UCSD-AML1 (cell line): ENCODE results near the gene BLOC1S4.
"Not testable (repeated sequence)": the region's sequence is repeated elsewhere in the genome, so short reads cannot be mapped to it uniquely, and the experiment has no call there.

Source experiments
- DNase-seq: peaks from one replicate; lab custom pipeline; 2025; ENCODE audit not compliant: unreplicated experiment; lab: John Stamatoyannopoulos, UW

BLOC1S4 gene

GRCh38 chr4:6734165-6734786 lies 18.3 kb downstream of the BLOC1S4 start:
- DNase-seq = no peak

- no peak for DNase-seq
Observed at GRCh38 chr4:6739920-6740319, 23.9 kb downstream of the BLOC1S4 start.

GRCh38 chr4:6740347-6740746 lies 24.4 kb downstream of the BLOC1S4 start:
- no peak for DNase-seq

GRCh38 chr4:6742507-6742906 lies 26.5 kb downstream of the BLOC1S4 start:
- DNase-seq = no peak

GRCh38 chr4:6742989-6743388 lies 27.0 kb downstream of the BLOC1S4 start:
- no peak for DNase-seq

- no peak for DNase-seq
Observed at GRCh38 chr4:6746721-6747293, 30.8 kb downstream of the BLOC1S4 start.

- no peak for DNase-seq
Observed at GRCh38 chr4:6747294-6748051, 31.5 kb downstream of the BLOC1S4 start.

GRCh38 chr4:6748286-6748685 lies 32.3 kb downstream of the BLOC1S4 start:
- no peak for DNase-seq

- DNase-seq = peak; percentile 50
Observed at GRCh38 chr4:6749340-6750171, 33.6 kb downstream of the BLOC1S4 start.

- no peak for DNase-seq
Observed at GRCh38 chr4:6750286-6751221, 34.6 kb downstream of the BLOC1S4 start.

GRCh38 chr4:6751611-6752485 lies 35.9 kb downstream of the BLOC1S4 start:
- DNase-seq = no peak

GRCh38 chr4:6752486-6752829 lies 36.5 kb downstream of the BLOC1S4 start:
- DNase-seq = no peak

GRCh38 chr4:6753103-6753560 lies 37.2 kb downstream of the BLOC1S4 start:
- peak; percentile 46 for DNase-seq

- DNase-seq = no peak
Observed at GRCh38 chr4:6753891-6754290, 37.9 kb downstream of the BLOC1S4 start.

- DNase-seq = no peak
Observed at GRCh38 chr4:6754481-6755087, 38.6 kb downstream of the BLOC1S4 start.

- no peak for DNase-seq
Observed at GRCh38 chr4:6755088-6755753, 39.2 kb downstream of the BLOC1S4 start.

GRCh38 chr4:6756345-6756744 lies 40.4 kb downstream of the BLOC1S4 start:
- DNase-seq = not testable (repeated sequence)

- no peak for DNase-seq
Observed at GRCh38 chr4:6758728-6759127, 42.8 kb downstream of the BLOC1S4 start.
